Nucleus accumbens (tissue), 56 donors: ENCODE measurements around the gene BAZ1A.
"Not testable (repeated sequence)": the region's sequence is repeated elsewhere in the genome, so short reads cannot be mapped to it uniquely, and the experiment has no call there.

Source experiments
- DNase-seq, 56 donors: peaks; one replicate each; lab custom pipeline; 2025; lab: John Stamatoyannopoulos, UW

The BAZ1A gene

DNA sequence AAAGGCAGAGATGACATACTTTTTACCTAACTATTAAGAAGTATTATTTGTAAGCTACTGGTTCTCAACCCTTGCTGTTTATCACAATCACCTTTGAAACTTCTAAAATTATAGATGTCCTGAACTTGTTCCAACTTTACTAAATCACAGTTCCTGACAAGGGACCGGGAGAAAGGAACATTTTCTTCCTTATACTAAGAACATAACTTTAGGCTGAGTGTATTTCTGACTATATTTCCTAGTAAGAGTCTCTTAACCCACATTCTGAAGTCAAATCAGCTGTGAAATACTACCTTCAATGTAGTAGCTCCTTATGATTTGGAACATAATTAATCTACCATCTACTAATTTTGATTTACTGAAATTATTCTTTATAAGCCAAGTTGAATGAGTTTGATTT is 80.2 kb downstream of the BAZ1A start:
- no peak for DNase-seq

DNA sequence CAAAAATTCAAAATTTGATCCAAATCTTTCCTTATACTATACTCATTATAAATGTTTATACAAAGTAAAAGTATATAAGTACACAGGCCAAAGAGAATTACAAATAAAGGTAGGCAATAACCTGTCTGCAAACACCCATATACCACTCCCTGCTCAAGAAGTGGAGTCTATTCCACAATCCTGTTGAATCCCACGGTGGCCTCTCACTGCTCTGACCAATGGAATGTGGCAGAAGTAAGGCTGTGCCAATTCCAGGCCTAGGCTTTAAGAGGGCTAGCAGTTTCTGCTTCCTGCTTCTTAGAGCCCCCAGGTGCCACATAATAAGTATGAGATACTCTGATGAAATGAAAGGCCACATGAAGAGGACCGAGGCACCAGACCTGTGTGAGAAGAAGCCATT is 80.9 kb downstream of the BAZ1A start:
- DNase-seq, result no peak

DNA sequence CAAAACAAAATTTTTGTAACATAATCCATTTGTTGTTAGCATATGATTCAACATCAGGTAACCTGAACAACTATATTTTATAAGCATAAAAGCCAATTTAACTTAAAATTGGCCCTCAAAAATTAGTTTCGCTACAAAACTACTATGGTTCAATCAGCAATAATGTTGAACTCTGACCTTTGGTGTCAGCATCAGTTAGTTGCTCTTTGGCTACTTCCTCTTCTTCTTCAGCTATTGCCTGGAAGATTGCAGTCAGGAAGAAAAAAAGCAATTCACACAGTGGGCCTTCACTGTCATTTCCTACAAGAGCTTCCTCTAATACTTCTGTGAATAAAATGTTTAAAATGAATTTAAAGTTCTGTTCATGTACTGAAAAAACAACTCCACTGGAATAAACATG is 82.6 kb downstream of the BAZ1A start:
- DNase-seq, result no peak

DNA sequence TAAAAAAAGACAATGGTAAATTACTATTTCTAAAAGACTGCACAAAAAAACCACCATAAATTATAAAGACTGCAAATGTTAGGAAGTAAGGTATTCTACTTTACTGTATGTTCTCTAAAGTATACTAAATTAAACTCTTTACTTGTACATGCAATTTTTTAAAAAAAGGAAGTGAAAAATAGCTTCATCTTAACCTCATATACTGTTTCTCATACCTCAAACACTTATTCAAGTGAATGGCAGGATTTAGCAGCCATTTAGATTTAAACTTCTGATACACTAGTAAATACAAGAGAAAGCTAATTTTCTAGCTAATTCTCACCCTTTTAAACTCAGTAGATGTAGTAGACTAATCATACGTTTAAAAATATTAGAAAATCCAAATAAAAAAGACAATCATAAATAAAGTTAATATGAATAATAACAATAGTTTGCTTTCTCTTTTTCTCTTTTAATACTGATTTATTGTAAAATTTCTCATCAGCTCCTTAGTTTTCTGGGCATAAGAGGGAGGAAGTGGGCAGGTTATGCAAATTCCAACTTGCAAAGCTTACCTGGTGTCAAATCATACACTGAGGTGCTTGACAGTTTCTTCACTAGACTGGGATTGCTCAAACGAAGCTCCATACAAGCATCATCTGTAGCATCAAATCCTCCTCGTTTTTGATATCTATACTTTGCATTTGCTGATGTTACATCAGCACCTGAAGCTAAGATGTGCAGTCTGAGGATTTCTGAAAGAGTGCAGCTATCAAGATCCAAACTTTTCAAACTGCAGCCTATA is 89.7 kb downstream of the BAZ1A start:
- peak in 2 of 56 donors; percentile 3 to 7 for DNase-seq

DNA sequence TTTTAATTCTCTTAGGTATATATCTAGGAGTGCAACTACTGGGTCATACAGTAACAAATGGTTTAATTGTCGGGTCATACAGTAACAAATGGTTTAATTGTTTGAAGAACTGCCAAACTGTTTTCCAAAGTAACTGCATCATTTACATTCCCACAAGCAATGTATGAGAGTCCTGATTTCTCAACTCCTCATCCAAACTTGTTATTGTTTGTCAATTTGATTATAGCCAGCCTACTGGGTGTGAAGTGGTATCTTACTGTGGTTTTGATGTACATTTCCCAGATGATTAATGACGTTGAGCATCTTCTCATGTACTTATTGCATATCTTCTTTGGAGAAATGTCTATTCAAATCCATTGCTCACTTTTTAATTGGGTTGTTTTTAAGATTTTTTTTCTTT is 93.1 kb downstream of the BAZ1A start:
- DNase-seq, result no peak

DNA sequence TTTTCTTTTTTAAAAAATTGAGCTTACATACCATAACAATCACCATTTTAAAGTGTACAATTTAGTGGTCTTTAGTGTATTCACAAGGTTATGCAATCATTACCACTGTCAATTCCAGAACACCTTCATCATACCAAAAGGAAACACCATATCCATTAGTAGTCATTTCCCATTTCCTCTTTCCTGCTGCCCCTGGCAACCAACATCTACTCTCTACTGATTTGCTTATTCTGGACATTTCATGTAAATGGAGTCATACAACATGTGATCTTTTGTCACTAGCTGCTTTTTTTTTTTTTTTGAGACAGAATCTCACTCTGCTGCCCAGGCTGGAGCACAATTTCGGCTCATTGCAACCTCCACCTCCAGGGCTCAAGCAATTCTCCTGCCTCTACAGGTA is 93.9 kb downstream of the BAZ1A start:
- DNase-seq, result no peak

DNA sequence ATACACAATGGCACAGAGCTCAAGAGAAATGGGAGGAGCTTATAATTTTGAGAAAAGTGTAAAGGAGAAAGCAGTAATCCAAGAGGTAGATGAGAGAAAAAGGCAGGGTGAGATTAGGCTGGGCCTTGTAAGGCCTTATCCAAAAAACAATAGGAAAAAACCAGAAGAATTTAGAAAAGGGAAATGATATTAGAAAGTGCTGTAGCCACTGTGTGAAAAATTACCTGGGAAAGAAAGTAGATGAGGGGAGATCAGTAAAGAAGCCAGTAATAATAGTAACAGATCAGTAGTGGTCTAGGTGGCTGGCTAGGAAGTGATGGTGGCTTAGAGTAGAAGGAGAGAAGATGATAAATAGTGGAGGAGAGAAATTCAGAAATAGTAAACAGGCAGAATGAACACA is 94.5 kb downstream of the BAZ1A start:
- no peak for DNase-seq

DNA sequence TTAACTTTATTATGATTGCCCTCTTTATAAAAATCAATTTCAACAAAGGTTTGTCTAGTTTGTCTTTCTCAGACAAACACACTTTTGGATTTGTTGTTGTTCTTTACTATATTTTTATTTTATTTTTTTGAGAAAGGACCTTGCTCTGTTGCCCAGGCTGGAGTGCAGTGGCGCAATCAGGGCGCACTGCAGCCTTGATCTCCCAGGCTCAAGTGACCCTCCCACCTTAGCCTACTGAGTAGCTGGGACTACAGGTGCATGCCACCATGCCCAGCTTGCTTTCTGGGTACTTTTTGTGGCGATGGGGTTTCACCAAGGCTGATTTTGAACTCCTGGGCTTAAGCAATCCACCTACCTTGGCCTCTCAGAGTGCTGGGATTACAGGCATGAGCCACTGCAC is 96.4 kb downstream of the BAZ1A start:
- DNase-seq, result no peak

DNA sequence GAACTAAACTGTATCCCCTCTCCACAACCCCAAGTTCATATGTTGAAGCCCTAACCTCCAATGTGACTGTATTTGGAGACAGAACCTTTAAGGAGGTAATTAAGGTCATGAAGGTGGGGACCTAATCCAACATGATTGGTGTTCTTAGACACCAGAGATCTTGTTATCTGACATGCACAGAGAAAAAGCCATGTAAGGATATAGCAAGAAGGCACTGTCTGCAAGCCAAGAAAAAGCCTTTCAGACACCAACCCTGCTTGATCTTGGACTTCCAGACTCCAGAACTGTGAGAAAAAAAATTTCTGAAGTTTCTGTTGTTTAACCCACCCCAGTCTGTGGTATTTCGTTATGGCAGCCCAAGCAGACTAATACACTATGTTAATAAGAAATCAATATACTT is 98.5 kb downstream of the BAZ1A start:
- no peak for DNase-seq

DNA sequence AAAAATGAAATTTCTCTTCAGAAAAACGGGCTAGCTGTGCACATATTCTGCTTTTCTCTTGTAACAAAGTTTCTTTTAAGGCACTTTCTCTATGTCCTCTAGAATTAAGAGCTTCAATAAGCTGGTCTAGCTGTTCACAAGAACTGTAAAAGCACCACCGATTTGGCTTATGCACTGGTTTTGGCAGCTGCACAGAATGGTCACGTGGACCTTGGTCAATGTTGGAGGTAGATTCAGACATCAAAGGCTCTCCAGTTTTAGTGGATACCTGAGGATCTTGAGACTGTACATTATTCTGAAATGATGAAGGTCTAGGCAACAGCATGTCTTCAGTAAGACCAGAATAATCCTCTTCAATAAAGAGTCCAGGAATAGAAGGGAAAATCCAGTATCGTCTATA is 99.2 kb downstream of the BAZ1A start:
- no peak for DNase-seq

DNA sequence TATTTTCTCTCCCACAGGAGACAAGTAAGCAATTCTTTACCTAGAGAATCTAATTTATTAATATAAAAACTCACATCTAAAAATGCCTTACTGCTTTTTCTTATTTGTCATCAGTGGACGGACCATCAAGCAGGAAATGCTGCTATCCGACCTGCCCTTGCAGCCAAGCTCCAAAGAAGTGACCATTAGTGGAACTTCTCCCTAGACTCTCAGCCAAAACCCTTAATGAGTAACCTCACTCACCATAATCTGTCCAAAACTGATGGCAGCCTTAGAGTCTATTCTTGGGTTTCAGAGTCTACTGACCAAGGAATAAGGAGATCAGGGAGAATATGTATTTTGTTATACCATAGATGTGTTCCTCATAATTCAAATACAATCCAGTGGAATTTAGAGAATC is 99.8 kb downstream of the BAZ1A start:
- no peak for DNase-seq

DNA sequence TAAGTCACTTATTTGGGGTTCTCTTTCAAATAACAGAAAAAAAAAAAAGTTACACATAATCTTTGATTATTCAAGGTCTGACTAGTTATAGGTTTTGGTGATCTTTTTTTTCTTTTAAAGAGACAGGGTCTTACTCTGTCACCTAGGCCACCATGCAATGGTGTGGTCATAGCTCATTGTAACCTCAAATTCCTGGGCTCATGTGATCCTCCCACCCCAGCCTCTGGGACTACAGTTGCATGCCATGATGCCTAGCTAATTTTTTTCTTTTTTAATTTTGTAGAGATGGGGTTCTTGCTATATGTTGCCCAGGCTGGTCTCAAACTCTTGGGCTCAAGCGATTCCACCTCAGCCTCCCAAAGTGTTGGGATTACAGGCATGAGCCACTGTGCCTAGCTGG is 104.3 kb downstream of the BAZ1A start:
- no peak for DNase-seq

DNA sequence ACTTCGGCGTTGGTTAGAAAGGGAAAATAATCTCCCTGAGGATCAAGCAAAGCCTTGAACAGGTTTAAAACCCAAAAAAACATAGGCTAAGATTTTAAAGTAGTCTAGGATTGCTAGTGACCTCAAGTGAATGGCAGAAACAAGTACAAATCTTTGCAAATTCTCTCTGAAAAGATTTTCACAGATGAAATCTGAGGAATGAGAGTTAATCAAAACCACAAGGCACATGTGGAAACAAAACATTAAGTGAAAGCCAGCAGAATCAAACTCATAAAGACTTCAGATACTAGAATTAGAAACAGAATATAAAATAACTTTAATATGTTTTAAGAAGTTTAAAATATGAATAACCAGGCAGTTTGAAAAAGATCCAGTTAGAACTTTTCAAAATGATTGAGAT is 108.6 kb downstream of the BAZ1A start:
- no peak for DNase-seq

DNA sequence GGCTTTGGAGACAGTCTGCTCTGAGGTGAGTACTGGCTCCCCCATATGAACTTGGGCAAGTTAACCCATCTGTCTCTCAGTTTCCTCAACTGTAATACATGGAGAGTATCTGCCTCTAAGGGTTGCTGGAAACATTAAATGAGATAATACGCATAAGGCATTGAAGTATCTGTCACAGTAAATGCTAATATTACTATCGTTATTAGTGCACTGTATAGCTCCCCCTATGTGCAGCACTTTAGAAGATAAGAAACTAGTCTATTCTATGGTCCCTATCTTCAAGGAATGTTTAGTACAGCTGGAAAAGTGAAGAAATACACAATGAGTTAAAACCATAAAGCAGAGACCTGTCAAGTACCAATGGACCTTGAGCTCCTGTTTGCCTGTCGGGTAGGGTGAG is 109.1 kb downstream of the BAZ1A start:
- no peak for DNase-seq

DNA sequence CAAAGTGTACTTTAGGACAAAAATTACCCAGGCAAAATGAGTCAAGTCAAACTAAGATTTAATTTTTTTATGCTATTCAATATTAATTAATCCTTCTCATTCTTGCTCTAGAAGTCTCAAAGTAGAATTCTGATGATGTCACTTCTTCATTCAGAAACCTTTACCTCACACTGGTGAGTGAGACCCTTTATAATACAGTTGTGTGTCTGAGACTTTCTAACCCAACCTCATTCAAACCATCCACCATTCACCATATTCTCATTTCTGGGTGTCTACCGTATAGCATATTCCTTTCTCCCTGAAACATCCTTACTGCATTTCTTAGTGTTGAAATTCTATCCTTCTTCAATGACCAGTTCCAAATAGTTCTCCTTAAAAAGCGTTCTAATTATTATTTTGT is 119.9 kb downstream of the BAZ1A start:
- DNase-seq, result no peak

DNA sequence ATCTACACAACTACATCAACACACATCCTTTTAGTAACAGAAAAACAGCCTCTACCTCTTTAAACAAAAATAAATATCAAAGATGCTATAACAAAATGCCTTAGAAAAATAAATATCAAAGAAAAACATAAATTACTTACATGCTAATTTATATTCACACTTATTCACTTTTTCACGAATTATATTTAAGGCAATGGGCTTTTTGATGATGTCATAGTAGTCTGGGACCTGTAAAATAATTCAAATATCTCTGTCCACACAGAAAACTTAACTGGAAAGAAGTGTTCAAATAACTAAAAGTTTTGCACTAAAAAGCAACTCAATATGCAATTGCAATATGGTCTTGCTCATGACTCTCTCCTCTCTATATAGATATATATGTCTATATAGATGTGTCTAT is 120.5 kb downstream of the BAZ1A start:
- no peak for DNase-seq

DNA sequence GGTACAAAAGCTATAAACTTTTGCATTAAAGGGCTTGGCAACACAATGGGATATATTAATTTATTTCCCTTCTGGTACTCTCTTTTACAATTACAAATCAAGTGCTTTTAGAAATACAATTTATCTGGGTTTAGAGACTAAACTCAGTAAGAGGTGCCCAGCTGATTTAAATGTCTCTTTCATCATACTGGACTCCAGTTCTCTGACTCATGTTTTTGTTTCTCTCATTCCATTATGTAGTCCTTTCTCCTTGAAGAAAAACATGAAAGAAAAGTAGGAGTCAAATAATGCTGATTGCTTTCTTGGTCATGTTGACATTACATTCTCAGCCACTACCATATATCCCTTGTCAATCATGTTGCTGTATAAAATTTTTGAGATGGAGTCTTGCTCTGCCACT is 124.5 kb downstream of the BAZ1A start:
- DNase-seq, result no peak

DNA sequence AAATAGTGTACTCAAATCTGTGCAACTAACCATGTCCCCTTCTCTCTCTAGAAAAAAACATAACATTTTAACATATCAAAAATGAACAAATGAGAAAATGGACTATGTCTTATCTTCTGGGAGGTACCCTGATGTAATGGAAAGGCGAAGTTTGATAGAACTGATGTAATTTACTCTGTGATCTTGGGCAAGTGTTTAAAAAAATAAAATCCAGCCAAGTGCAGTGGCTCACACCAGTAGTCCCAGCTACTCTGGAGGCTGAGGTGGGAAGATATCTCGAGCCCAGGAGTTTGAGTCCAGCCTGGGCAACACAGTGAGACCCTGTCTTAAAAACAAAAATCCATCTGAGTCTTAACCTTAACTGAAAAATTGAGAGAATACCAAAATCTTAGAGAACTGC is 124.9 kb downstream of the BAZ1A start:
- no peak for DNase-seq

DNA sequence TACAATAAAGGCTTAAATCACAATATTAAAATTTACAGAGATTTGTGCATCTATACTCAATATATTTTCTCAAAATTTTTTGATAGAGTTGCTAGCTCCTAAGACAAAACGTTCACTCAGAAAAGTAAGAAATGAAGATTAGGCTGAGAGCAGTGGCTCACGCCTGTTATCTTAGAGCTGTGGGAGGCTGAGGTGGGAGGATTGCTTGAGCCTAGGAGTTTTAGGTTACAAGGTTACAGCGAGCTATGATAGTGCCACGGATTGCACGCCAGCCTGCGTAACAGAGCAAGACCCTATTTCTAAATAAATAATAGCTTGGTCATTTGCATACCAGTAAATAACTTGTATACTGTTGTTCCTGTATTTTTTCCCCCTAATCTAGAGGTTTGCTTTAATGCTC is 125.8 kb downstream of the BAZ1A start:
- no peak for DNase-seq

DNA sequence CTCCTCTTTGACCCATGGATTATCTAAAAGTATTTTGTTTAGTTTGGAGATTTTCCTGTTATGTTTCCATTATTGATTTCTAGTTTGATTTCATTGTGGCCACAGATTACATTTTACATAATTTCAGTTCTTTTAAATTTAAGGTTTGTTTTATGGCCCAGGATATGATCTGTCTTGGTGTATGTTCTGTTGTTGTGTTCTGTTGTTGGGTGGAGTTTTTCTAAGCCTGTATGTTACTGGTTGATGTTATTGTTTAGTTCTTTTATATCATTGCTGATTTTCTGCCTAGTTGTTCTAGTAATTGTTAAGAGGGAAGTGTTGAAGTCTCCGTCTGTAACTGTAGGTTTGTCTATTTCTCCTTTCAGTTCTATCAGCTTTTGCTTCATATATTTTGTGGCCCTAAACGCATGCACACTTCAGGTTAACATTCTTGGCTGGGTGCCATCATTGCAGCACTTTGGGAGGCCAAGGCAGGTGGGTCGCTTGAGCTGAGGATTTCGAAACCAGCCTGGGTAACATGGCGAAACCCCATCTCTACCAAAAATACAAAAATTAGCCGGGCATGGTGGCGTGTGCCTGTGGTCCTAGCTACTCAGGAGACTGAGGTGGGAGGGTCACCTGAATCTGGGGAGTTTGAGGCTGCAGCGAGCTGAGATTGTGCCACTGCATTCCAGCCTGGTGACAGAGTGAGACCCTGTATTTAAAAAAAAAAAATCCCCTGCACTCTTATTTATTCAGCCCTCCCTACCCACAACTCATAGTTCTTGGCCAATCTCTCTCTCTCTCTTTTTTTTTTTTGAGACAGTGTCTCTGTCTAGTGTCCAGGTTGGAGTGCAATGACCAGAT is 132.7 kb downstream of the BAZ1A start:
- DNase-seq, result no peak

DNA sequence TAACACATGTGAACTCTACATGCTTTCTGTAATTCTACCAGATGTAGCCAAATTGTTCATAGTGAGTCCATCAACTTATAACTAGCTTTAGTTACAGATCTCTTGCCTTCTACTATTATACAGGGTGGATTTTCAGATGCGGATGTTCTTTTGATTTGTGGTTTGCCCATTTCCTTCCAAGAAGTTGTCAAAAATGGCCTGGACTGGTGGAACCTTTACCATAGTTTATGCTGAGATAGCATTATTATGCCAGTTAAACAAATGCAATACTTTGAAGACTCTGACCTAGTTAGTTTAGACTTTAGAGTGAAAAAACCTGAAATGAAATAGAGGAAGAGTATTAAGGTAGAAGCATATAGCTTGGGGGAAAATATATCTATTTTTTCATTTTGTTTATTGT is 133.3 kb downstream of the BAZ1A start:
- DNase-seq, result no peak

DNA sequence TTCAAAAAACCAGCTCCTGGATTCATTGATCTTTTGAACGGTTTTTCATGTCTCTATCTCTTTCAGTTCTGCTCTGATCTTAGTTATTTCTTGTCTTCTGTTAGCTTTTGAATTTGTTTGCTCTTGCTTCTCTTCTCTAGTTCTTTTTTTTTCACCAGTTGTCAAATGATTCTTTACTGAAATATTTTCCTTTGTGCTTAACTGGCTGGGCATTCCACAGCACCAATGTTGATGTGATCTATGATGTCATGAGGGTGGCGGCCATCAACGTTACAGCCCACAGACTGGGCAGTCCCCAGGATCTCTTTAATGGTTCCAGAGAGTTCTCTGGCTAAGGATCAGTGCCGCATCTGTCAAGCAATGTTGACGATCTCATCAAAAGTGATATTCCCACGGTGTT is 135.0 kb downstream of the BAZ1A start:
- DNase-seq, result not testable (repeated sequence)
